H9 (cell line): ENCODE measurements around the gene IFI27. TPM values are rescaled to one million over a fixed set of nuclear protein-coding genes. Genes with fewer than 3 reads are reported as not detected.

Experiments used
- DNase-seq: peaks from one replicate; pipeline ENCODE4 v3.0.0-alpha.2; 2017
- H2AFZ ChIP-seq: one replicate; pipeline ENCODE4 v1.6.1; 2013; ENCODE audit warnings: mild to moderate bottlenecking, low read length, control low read depth, moderate library complexity
- H2AK5ac ChIP-seq: 2 replicates; pipeline ENCODE4 v1.6.1; 2013; ENCODE audit warnings: low read length, control low read depth, mixed read lengths; ENCODE audit not compliant: insufficient read length
- H2BK120ac ChIP-seq: one replicate; pipeline ENCODE4 v1.6.1; 2013; ENCODE audit warnings: low read depth, mild to moderate bottlenecking, low read length, control low read depth, inconsistent platforms; ENCODE audit not compliant: poor library complexity, severe bottlenecking
- H2BK12ac ChIP-seq: 2 replicates; pipeline ENCODE4 v1.6.1; 2013; ENCODE audit warnings: low read length, control low read depth, mixed read lengths, low read depth; ENCODE audit not compliant: insufficient read length
- H2BK15ac ChIP-seq: 2 replicates; pipeline ENCODE4 v1.6.1; 2013; ENCODE audit warnings: low read depth, low read length, control low read depth
- H2BK20ac ChIP-seq: one replicate; pipeline ENCODE4 v1.6.1; 2013; ENCODE audit warnings: low read depth, mild to moderate bottlenecking, low read length, control low read depth, inconsistent platforms; ENCODE audit not compliant: poor library complexity, severe bottlenecking
- H2BK5ac ChIP-seq: 2 replicates; pipeline ENCODE4 v1.6.1; 2013; ENCODE audit warnings: low read length, control low read depth, mixed read lengths; ENCODE audit not compliant: insufficient read length
- H3K14ac ChIP-seq: 2 replicates; pipeline ENCODE4 v1.6.1; 2013; ENCODE audit warnings: low read length, control low read depth; ENCODE audit not compliant: insufficient read depth
- H3K18ac ChIP-seq: 2 replicates; pipeline ENCODE4 v1.6.1; 2013; ENCODE audit warnings: low read depth, mild to moderate bottlenecking, mixed read lengths, low read length, control low read depth; ENCODE audit not compliant: insufficient read length
- H3K23ac ChIP-seq: 2 replicates; pipeline ENCODE4 v1.6.1; 2013; ENCODE audit warnings: low read length, control low read depth, mixed read lengths, low read depth; ENCODE audit not compliant: insufficient read length
- H3K23me2 ChIP-seq: 2 replicates; pipeline ENCODE4 v1.6.1; 2013; ENCODE audit warnings: low read depth, mild to moderate bottlenecking, mixed read lengths, low read length, control low read depth; ENCODE audit not compliant: insufficient read length, poor library complexity, severe bottlenecking
- H3K27ac ChIP-seq: 2 replicates; pipeline ENCODE4 v1.5.1; 2013; ENCODE audit warnings: low read length, control low read depth, mixed read lengths, low read depth; ENCODE audit not compliant: insufficient read length
- H3K27me3 ChIP-seq: 2 replicates; pipeline ENCODE4 v1.6.1; 2013; ENCODE audit warnings: low read length, control low read depth, inconsistent platforms; ENCODE audit not compliant: insufficient read depth
- H3K4ac ChIP-seq: 2 replicates; pipeline ENCODE4 v1.6.1; 2013; ENCODE audit warnings: low read depth, mild to moderate bottlenecking, control low read depth, inconsistent platforms, low read length, moderate library complexity
- H3K4me1 ChIP-seq: 2 replicates; pipeline ENCODE4 v1.6.1; 2013; ENCODE audit warnings: low read length, control low read depth, inconsistent platforms; ENCODE audit not compliant: insufficient read depth
- H3K4me2 ChIP-seq: 2 replicates; pipeline ENCODE4 v1.6.1; 2013; ENCODE audit warnings: low read length, control low read depth, mixed read lengths; ENCODE audit not compliant: insufficient read length, insufficient read depth
- H3K56ac ChIP-seq: 2 replicates; pipeline ENCODE4 v1.6.1; 2013; ENCODE audit warnings: low read depth, mild to moderate bottlenecking, mixed read lengths, low read length, control low read depth; ENCODE audit not compliant: insufficient read length
- H3K79me1 ChIP-seq: 2 replicates; pipeline ENCODE4 v1.6.1; 2013; ENCODE audit warnings: low read depth, mild to moderate bottlenecking, moderate library complexity, low read length, control low read depth, inconsistent platforms; ENCODE audit not compliant: insufficient read depth, poor library complexity, severe bottlenecking
- H3K79me2 ChIP-seq: 2 replicates; pipeline ENCODE4 v1.6.1; 2013; ENCODE audit warnings: low read length, control low read depth, inconsistent platforms; ENCODE audit not compliant: insufficient read depth
- H3K9ac ChIP-seq: 2 replicates; pipeline ENCODE4 v1.6.1; 2013; ENCODE audit warnings: low read length, control low read depth, mixed read lengths; ENCODE audit not compliant: insufficient read length; ENCODE audit errors: extremely low read depth
- H3K9me3 ChIP-seq: one replicate; pipeline ENCODE4 v1.6.1; 2013; ENCODE audit warnings: low read depth, low read length, inconsistent platforms; ENCODE audit not compliant: control insufficient read depth
- H3T11ph ChIP-seq: one replicate; pipeline ENCODE4 v1.6.1; 2013; ENCODE audit warnings: mild to moderate bottlenecking, low read length, control low read depth, inconsistent platforms
- H4K20me1 ChIP-seq: one replicate; pipeline ENCODE4 v1.6.1; 2013; ENCODE audit not compliant: control insufficient read depth, insufficient read length, insufficient read depth
- H4K5ac ChIP-seq: 2 replicates; pipeline ENCODE4 v1.6.1; 2013; ENCODE audit warnings: low read depth, mild to moderate bottlenecking, mixed read lengths, low read length, control low read depth; ENCODE audit not compliant: insufficient read length
- H4K8ac ChIP-seq: replicated peaks from 2 replicates; pipeline ENCODE4 v1.6.1; 2013; ENCODE audit warnings: low read length, control low read depth, mixed read lengths, low read depth; ENCODE audit not compliant: insufficient read length
- H4K91ac ChIP-seq: 2 replicates; pipeline ENCODE4 v1.6.1; 2013; ENCODE audit warnings: low read depth, mild to moderate bottlenecking, moderate library complexity, mixed read lengths, low read length, control low read depth; ENCODE audit not compliant: insufficient read length
- H3K27ac Mint-ChIP-seq, 3 experiments: 2 replicates in 2 of 3; 3 replicates in 1 of 3; pipeline ENCODE4 v1.8.0; 2020 to 2021; ENCODE audit warnings: mixed read lengths in 3 of 3, mild to moderate bottlenecking in 1 of 3, moderate library complexity in 1 of 3
- H3K27me3 Mint-ChIP-seq: 2 replicates; pipeline ENCODE4 v1.8.0; 2021; ENCODE audit warnings: low read depth, mild to moderate bottlenecking, moderate library complexity, mixed read lengths
- H3K36me3 Mint-ChIP-seq, 3 experiments: 2 replicates in 2 of 3; 3 replicates in 1 of 3; pipeline ENCODE4 v1.8.0; 2020 to 2021; ENCODE audit warnings: low read depth in 3 of 3, mixed read lengths in 3 of 3; ENCODE audit not compliant: insufficient read depth in 1 of 3
- H3K4me1 Mint-ChIP-seq, 2 experiments: 2 replicates each; pipeline ENCODE4 v1.8.0; 2020; ENCODE audit warnings: mixed read lengths in 2 of 2
- H3K4me3 Mint-ChIP-seq, 2 experiments: 2 replicates in 1 of 2; 3 replicates in 1 of 2; pipeline ENCODE4 v1.8.0; 2020 to 2021; ENCODE audit warnings: mild to moderate bottlenecking in 2 of 2, mixed read lengths in 2 of 2, moderate library complexity in 1 of 2
- H3K9me3 Mint-ChIP-seq, 2 experiments: 2 replicates in 1 of 2; 3 replicates in 1 of 2; pipeline ENCODE4 v1.8.0; 2020; ENCODE audit warnings: mild to moderate bottlenecking in 2 of 2, mixed read lengths in 2 of 2, moderate library complexity in 1 of 2
- WGBS: extraction: QIAGEN DNeasy Blood & Tissue Kit; methylation state at CpG from one replicate; pipeline ENCODE4 v1.1.7; 2013; ENCODE audit warnings: missing lambda C conversion rate, low lambda C conversion rate, mixed read lengths; ENCODE audit not compliant: insufficient read length; ENCODE audit errors: extremely low coverage; 5-methylcytosine and 5-hydroxymethylcytosine counted together
- total RNA-seq: library from RNA; stranded (reverse); gene quantifications from 2 replicates; pipeline ENCODE4 v1.2.1, GENCODE V29; 2021
- TF ChIP-seq, protein P1 (sequence below): fragments of 200-600 bp; sonication (generic); conservative IDR thresholded peaks from 3 replicates; pipeline ENCODE4 v1.8.0; 2021; ENCODE audit warnings: antibody characterized with exemption, mild to moderate bottlenecking

Gene IFI27
- total RNA-seq, 1 experiment from 2014 or later, result 1.7 TPM

DNA sequence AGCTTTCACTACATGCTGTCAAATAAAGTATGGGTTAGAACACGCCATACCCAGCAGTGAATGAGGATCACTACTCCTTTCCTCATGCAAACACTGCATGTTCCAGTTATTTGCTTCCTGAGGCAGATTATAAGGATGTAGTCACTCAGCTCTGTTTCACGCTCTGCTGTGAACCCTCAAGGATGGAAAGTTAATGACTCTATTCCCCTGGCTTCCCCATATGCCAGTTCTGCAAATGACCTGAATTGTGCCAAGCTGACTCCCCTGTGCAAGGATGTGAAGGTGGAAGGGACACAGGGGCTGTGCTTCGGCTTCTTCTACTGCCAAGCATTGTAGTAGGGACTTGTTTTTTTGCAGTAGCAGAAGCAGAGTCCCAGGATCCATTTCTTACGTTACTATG is 22.6 kb upstream of the IFI27 start:
- TF ChIP-seq, protein P1, sequence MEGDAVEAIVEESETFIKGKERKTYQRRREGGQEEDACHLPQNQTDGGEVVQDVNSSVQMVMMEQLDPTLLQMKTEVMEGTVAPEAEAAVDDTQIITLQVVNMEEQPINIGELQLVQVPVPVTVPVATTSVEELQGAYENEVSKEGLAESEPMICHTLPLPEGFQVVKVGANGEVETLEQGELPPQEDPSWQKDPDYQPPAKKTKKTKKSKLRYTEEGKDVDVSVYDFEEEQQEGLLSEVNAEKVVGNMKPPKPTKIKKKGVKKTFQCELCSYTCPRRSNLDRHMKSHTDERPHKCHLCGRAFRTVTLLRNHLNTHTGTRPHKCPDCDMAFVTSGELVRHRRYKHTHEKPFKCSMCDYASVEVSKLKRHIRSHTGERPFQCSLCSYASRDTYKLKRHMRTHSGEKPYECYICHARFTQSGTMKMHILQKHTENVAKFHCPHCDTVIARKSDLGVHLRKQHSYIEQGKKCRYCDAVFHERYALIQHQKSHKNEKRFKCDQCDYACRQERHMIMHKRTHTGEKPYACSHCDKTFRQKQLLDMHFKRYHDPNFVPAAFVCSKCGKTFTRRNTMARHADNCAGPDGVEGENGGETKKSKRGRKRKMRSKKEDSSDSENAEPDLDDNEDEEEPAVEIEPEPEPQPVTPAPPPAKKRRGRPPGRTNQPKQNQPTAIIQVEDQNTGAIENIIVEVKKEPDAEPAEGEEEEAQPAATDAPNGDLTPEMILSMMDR, result no peak
- Histone ChIP-seq H4K91ac (no peak overlapping the region), H3K14ac (no peak overlapping the region), H3K79me1 (no peaks in the 10 kb centered on the region), H2BK20ac (no peak overlapping the region), H2AK5ac (no peak overlapping the region), H3T11ph (no peak overlapping the region), H3K4ac (no peak overlapping the region), H3K23me2 (no peaks in the 10 kb centered on the region), H4K8ac (no peak overlapping the region), H3K9me3 (no peaks in the 10 kb centered on the region), H2BK120ac (no peak overlapping the region), H3K56ac (no peak overlapping the region), H3K4me2 (no peak overlapping the region), H3K27me3 (no peaks in the 10 kb centered on the region), H3K18ac (no peak overlapping the region), H3K79me2 (no peaks in the 10 kb centered on the region), H2BK5ac (no peak overlapping the region), H3K23ac (no peak overlapping the region), H2AFZ (no peak overlapping the region), H2BK15ac (no peak overlapping the region), H3K9ac (no peak overlapping the region), H2BK12ac (no peak overlapping the region), H3K4me1 (no peaks in the 10 kb centered on the region), H4K20me1 (no peaks in the 10 kb centered on the region), H3K27ac (no peak overlapping the region), H4K5ac (no peak overlapping the region)
- H3K9me3 Mint-ChIP-seq, result peaks cover 2 to 3% of the 10 kb centered on the region in 2 experiments; a peak in 1 of 5 replicates
- DNase-seq, result no peak
- no peak overlapping the region for H3K4me3 Mint-ChIP-seq
- no CpG with 5 or more reads among the region's 4 CpGs for WGBS
- no peak overlapping the region; a peak in 1 of 7 replicates for H3K27ac Mint-ChIP-seq
- no peaks in the 10 kb centered on the region; a peak in 1 of 4 replicates for H3K4me1 Mint-ChIP-seq
- peaks cover 4 to 6% (median 5%) of the 10 kb centered on the region in 3 experiments; a peak in 6 of 7 replicates for H3K36me3 Mint-ChIP-seq
- H3K27me3 Mint-ChIP-seq, result no peaks in the 10 kb centered on the region
